ENCODE measurements around the gene KREMEN1.

Gene KREMEN1

DNA sequence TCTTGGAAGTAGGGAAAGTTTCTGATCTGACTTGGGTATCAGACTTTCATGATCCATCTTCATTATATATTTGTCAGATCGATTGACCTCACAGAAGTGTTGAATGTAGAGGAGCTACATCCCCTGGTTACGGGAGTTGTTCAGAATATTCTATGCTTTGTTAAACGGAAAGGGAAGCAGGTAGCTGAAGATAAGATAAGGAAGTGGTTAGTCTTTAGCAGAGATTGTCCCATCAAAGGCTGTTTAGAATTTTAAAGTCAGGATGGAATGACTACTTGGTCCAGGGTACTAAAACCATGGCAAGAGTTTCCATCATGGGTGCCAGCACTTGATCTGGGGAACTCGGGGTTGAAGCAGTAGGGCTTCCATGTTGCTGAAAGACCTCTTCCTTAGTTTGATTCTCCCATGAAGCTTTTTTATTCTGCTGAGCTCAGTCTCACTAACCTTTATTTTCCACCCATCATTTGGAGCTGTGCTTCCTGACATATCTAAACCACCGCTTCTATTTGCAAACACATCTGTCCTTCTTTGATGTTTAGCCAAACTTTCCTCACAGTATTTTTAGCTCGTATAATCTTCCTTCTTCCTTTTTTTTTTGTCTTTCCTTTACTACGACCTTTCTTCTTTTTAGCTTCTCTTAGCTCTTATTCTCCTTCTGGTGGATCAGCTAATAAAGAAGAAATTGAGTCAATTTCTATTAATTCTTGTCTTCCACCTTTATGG lies 7.2 kb upstream of the KREMEN1 start:
- peaks cover 0 to 3% of the 10 kb centered on the region in 2 donors for H3K27me3 ChIP-seq (ENCODE audit: control insufficient read depth in 1 of 2, insufficient read depth in 2 of 2, low read length in 2 of 2)
- H3K36me3 ChIP-seq (ENCODE audit: control insufficient read depth in 1 of 2, insufficient read depth in 2 of 2, low read length in 2 of 2): no peaks in the 10 kb centered on the region
- peaks cover 0 to 4% of the 10 kb centered on the region in 2 donors for H3K4me1 ChIP-seq (ENCODE audit: control insufficient read depth in 1 of 2, insufficient read depth in 2 of 2, low read length in 2 of 2)
- H3K4me3 ChIP-seq (ENCODE audit: low read depth in 1 of 2, low read length in 2 of 2): no peak overlapping the region
- H3K9ac ChIP-seq (ENCODE audit: low read depth in 1 of 2, low read length in 2 of 2): no peak overlapping the region
- H3K27ac ChIP-seq (ENCODE audit: low read depth, low read length): no peak overlapping the region
- H3K9me3 ChIP-seq (ENCODE audit: control insufficient read depth in 1 of 2, low read length in 2 of 2): no peaks in the 10 kb centered on the region

DNA sequence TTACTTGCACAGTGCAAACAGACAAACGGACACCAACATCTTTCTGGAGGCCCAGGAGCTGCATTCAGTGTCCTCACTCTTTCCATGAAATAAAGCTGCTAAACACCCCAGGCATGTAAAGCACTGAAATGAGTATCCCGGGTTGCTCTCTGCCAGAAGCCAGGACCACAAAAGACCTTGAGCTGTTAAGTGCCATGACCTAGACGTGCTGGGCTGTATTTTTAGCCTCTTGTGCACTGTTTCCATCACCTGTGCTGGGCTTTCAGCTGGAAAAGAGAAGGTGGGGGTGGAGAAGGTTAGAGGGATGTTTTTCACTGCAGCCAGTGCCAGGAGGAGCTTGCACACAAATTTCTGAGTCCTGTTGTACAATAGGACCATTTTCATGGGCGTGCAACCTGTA lies 3.4 kb upstream of the KREMEN1 start:
- Histone ChIP-seq H3K9me3 (ENCODE audit: control insufficient read depth in 1 of 2, low read length in 2 of 2) (no peaks in the 10 kb centered on the region), H3K4me1 (ENCODE audit: control insufficient read depth in 1 of 2, insufficient read depth in 2 of 2, low read length in 2 of 2) (peaks cover 15 to 29% of the 10 kb centered on the region in 2 donors), H3K36me3 (ENCODE audit: control insufficient read depth in 1 of 2, insufficient read depth in 2 of 2, low read length in 2 of 2) (no peaks in the 10 kb centered on the region), H3K9ac (ENCODE audit: low read depth in 1 of 2, low read length in 2 of 2) (no peak overlapping the region), H3K4me3 (ENCODE audit: low read depth in 1 of 2, low read length in 2 of 2) (no peak overlapping the region), H3K27ac (ENCODE audit: low read depth, low read length) (no peak overlapping the region), H3K27me3 (ENCODE audit: control insufficient read depth in 1 of 2, insufficient read depth in 2 of 2, low read length in 2 of 2) (no peaks in the 10 kb centered on the region)

DNA sequence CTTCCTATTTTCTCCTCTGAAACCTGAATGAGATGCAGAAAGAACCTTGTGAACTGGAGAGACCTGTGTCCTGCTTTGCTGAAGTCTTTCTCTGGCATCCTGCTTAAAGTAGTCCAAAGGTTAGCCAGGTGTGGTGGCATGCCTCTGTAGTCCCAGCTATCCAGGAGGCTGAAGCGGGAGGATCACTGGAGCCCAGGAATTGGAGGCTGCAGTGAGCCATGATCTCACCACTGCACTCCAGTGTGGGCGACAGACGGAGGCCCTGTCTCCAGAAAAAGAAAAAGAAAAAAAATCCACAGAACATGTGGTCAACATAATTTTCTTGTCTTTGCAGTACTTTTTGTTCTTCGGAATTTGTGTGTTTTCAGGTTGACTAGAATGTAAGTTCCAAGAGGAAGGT lies 2.3 kb upstream of the KREMEN1 start:
- Histone ChIP-seq H3K36me3 (ENCODE audit: control insufficient read depth in 1 of 2, insufficient read depth in 2 of 2, low read length in 2 of 2) (no peaks in the 10 kb centered on the region), H3K4me3 (ENCODE audit: low read depth in 1 of 2, low read length in 2 of 2) (no peak overlapping the region), H3K9me3 (ENCODE audit: control insufficient read depth in 1 of 2, low read length in 2 of 2) (no peaks in the 10 kb centered on the region), H3K4me1 (ENCODE audit: control insufficient read depth in 1 of 2, insufficient read depth in 2 of 2, low read length in 2 of 2) (peaks cover 15 to 35% of the 10 kb centered on the region in 2 donors), H3K27ac (ENCODE audit: low read depth, low read length) (no peak overlapping the region), H3K27me3 (ENCODE audit: control insufficient read depth in 1 of 2, insufficient read depth in 2 of 2, low read length in 2 of 2) (no peaks in the 10 kb centered on the region), H3K9ac (ENCODE audit: low read depth in 1 of 2, low read length in 2 of 2) (no peak overlapping the region)

DNA sequence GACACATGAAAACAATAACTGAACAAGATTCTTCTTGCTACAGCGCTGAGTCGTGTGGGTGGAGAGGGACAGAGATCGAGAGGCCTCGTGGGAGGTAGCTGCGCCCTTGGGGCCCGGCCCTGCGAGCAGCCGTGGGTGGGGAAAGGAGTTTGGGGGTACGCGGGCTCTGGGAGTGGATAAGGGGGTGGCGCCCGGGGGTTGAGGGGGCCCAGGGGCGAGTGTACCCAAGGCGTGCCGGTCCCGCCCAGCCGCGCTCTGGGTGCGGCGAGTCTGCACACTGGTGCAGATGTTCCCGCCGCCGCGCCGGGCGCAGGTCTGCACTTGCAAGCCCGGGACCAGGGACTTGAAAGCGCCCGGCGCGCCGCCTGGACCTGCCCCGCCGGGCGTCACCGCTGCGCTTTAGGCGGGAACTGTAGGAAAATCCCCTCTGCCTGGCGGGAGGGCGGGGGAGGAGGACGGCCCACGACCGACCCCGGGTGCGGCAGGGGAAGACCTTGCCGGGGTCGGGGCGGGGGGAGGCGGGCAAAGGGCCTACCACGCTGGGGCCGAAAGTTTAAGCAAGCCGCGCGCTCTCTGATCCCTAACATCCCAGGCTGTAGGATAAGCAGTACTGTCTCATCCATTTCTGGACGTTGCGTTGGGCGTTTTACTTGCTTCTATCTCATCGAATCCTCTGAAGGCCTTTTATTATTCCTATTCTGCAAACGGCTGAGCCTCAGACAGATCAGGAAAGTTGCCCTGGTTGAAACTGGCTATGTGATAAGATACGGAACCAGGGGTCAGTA lies 1.4 kb upstream of the KREMEN1 start:
- Histone ChIP-seq H3K9ac (ENCODE audit: low read depth in 1 of 2, low read length in 2 of 2) (peak overlapping the region in 1 of 2 donors; percentile 39), H3K27me3 (ENCODE audit: control insufficient read depth in 1 of 2, insufficient read depth in 2 of 2, low read length in 2 of 2) (no peaks in the 10 kb centered on the region), H3K27ac (ENCODE audit: low read depth, low read length) (no peak overlapping the region), H3K4me1 (ENCODE audit: control insufficient read depth in 1 of 2, insufficient read depth in 2 of 2, low read length in 2 of 2) (peaks cover 15 to 35% of the 10 kb centered on the region in 2 donors), H3K4me3 (ENCODE audit: low read depth in 1 of 2, low read length in 2 of 2) (peak overlapping the region; percentile 68 to 80), H3K9me3 (ENCODE audit: control insufficient read depth in 1 of 2, low read length in 2 of 2) (no peaks in the 10 kb centered on the region), H3K36me3 (ENCODE audit: control insufficient read depth in 1 of 2, insufficient read depth in 2 of 2, low read length in 2 of 2) (no peaks in the 10 kb centered on the region)

DNA sequence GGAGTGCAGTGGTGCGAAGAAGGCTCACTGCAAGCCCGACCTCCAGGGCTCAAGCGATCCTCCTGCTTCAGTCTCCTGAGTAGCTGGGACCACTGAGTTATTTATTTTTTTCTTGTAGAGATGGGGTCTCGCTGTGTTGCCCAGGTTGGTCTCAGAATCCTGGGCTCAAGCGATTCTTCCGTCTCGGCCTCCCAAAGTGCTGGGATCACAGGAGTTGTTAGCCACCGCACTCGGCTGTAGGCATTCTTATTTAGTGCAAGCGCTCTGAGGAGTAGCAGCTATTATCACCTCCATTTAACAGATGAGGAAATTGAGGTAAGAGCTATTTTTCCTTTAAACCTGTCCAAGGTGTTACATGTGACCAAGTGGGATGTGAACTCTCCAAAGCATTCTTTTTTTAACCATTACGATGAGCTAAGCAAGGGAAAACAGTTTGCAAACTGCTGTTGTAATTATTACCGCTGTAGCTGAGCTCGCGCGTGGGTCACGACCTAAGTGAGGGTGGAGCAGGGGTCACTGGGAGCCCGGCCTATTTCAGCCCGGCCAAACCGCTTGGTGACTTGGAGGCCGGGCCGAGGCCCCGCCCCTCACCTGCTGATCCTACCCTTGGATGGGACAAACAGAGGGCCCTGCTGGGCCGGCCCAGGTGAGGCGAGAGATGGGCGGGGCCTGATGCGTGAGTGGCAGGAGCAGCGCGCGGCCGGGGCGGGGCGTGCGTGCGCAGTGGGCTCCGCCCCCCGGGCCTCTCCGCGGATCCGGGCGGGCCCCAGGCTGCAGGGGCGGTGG lies 449 bp upstream of the KREMEN1 start:
- no peak overlapping the region for H3K27ac ChIP-seq (ENCODE audit: low read depth, low read length)
- H3K4me1 ChIP-seq (ENCODE audit: control insufficient read depth in 1 of 2, insufficient read depth in 2 of 2, low read length in 2 of 2): peaks cover 15 to 39% of the 10 kb centered on the region in 2 donors
- H3K9ac ChIP-seq (ENCODE audit: low read depth in 1 of 2, low read length in 2 of 2): no peak overlapping the region
- no peaks in the 10 kb centered on the region for H3K27me3 ChIP-seq (ENCODE audit: control insufficient read depth in 1 of 2, insufficient read depth in 2 of 2, low read length in 2 of 2)
- peak overlapping the region; percentile 68 to 80 for H3K4me3 ChIP-seq (ENCODE audit: low read depth in 1 of 2, low read length in 2 of 2)
- H3K36me3 ChIP-seq (ENCODE audit: control insufficient read depth in 1 of 2, insufficient read depth in 2 of 2, low read length in 2 of 2): no peaks in the 10 kb centered on the region
- H3K9me3 ChIP-seq (ENCODE audit: control insufficient read depth in 1 of 2, low read length in 2 of 2): no peaks in the 10 kb centered on the region

DNA sequence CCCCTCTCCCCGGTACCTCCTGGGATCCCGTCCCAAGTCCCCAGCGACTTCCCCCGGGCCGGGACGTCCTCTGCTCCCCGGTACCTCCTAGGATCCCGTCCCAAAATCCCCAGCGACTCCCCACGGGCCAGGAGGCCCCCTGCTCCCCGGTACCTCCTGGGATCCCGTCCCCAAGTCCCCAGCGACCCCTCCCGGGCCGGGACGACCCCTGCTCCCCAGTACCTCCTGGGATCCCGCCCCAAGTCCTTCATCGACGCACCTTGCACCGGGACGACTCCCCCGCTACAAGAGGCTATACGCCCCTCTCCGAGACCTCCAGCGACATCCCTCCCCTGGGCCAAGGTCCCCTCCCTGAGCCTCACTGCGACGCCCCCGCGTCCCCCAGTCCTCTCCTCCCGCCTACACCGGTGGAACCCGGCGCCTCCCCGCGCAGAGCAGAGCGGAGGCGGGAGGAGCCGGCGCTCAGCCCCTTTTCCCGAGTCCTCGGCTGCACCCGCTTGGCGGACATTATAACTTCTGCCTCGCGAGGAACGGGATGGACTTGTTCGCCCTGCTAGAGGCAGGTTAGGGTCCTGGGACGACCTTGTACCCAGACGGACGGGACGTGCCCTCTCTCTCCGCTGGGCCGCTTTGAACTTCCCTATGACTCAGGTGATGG lies 912 bp downstream of the KREMEN1 start:
- Histone ChIP-seq H3K36me3 (ENCODE audit: control insufficient read depth in 1 of 2, insufficient read depth in 2 of 2, low read length in 2 of 2) (no peaks in the 10 kb centered on the region), H3K9me3 (ENCODE audit: control insufficient read depth in 1 of 2, low read length in 2 of 2) (no peaks in the 10 kb centered on the region), H3K27ac (ENCODE audit: low read depth, low read length) (peak overlapping the region; percentile 50), H3K9ac (ENCODE audit: low read depth in 1 of 2, low read length in 2 of 2) (peak overlapping the region; percentile 61 to 70), H3K27me3 (ENCODE audit: control insufficient read depth in 1 of 2, insufficient read depth in 2 of 2, low read length in 2 of 2) (no peaks in the 10 kb centered on the region), H3K4me3 (ENCODE audit: low read depth in 1 of 2, low read length in 2 of 2) (peak overlapping the region; percentile 79 to 80), H3K4me1 (ENCODE audit: control insufficient read depth in 1 of 2, insufficient read depth in 2 of 2, low read length in 2 of 2) (peaks cover 19 to 52% of the 10 kb centered on the region in 2 donors)

DNA sequence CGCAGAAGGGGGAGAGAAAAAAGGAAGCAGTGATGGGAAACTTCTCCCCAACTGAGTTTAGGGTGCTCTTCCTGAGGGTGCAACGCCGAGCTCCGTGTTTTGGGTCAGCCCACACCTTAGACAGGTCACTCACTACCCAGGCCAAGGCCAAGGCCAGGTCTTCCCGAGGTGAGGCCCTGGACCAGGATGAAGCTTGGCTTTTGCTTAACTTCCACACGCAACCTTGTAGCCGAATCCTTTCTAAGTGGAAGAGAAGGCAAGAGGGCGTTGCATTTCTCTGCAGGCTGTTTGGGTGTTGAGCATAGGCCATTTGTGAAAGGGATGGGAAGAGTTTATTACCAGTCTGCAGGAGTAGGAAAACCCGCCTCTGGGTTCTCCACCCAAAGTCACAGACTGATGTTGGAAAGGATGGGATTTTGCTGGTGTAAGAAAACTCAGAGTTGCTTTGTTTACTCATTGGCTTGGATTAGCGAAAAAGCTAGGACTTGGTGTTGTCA lies 1.5 kb downstream of the KREMEN1 start:
- Histone ChIP-seq H3K36me3 (ENCODE audit: control insufficient read depth in 1 of 2, insufficient read depth in 2 of 2, low read length in 2 of 2) (no peaks in the 10 kb centered on the region), H3K27me3 (ENCODE audit: control insufficient read depth in 1 of 2, insufficient read depth in 2 of 2, low read length in 2 of 2) (no peaks in the 10 kb centered on the region), H3K9me3 (ENCODE audit: control insufficient read depth in 1 of 2, low read length in 2 of 2) (no peaks in the 10 kb centered on the region), H3K9ac (ENCODE audit: low read depth in 1 of 2, low read length in 2 of 2) (peak overlapping the region; percentile 6 to 70), H3K4me3 (ENCODE audit: low read depth in 1 of 2, low read length in 2 of 2) (peak overlapping the region; percentile 79 to 80), H3K4me1 (ENCODE audit: control insufficient read depth in 1 of 2, insufficient read depth in 2 of 2, low read length in 2 of 2) (peaks cover 25 to 56% of the 10 kb centered on the region in 2 donors), H3K27ac (ENCODE audit: low read depth, low read length) (no peak overlapping the region)

DNA sequence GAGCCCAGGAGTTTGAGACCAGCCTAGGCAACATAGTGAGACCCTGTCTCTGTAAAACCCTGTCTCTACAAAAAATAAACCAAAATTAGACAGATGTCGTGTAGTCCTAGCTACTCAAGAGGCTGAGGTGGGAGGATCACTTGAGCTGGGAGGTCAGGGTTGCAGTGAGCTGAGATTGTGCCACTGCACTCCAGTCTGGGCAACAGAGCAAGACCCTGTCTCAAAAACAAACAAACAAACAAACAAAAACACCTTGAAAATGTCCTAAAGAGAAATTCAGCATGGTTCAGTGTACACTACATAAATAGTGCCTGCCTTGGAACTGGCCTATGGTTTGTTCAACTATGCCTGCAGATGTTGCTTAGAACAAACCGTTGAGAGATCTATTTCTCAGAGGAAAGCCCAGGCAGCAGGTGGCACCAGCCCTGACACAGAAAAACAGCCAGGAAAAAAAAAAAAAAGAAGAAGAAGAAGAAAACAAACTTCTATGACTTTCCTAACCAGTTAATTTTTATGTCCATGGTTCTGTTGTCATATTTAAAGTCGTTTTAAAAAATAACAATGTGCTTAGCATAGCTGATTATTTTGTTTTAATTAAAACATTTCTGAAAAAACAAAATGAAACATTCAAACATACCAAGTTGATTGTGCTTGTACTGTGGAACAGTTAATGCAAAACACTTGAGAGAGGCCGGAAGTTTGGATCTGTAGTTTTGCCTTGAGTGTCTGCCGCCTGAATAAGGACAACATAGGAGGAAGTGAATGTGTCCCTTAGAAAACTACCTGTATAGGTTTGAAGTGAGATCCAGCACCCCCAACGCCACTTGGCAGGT lies 5.4 kb downstream of the KREMEN1 start:
- Histone ChIP-seq H3K27me3 (ENCODE audit: control insufficient read depth in 1 of 2, insufficient read depth in 2 of 2, low read length in 2 of 2) (no peaks in the 10 kb centered on the region), H3K36me3 (ENCODE audit: control insufficient read depth in 1 of 2, insufficient read depth in 2 of 2, low read length in 2 of 2) (no peaks in the 10 kb centered on the region), H3K4me3 (ENCODE audit: low read depth in 1 of 2, low read length in 2 of 2) (no peak overlapping the region), H3K4me1 (ENCODE audit: control insufficient read depth in 1 of 2, insufficient read depth in 2 of 2, low read length in 2 of 2) (peaks cover 40 to 53% of the 10 kb centered on the region in 2 donors), H3K9ac (ENCODE audit: low read depth in 1 of 2, low read length in 2 of 2) (no peak overlapping the region), H3K27ac (ENCODE audit: low read depth, low read length) (peak overlapping the region; percentile 2), H3K9me3 (ENCODE audit: control insufficient read depth in 1 of 2, low read length in 2 of 2) (no peaks in the 10 kb centered on the region)

DNA sequence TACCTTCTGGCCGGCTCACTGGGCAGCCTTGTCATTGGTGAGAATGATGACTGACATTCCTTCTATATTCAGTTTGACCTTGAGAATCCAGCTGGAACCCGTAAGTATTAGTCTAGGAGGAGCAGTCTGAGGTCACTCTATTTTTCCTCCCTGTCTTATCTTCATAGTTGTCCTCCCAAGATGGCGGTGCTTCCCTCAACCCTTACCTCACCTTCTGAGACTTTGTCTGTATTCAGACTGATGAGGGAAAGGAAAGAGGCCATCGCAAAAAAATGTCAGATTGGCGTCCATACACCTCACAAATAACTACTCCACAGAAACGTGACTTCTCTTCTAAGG lies 6.0 kb downstream of the KREMEN1 start:
- Histone ChIP-seq H3K27ac (ENCODE audit: low read depth, low read length) (peak overlapping the region; percentile 2), H3K9ac (ENCODE audit: low read depth in 1 of 2, low read length in 2 of 2) (peak overlapping the region in 1 of 2 donors; percentile 21)

More for the DNA sequence above, 6.0 kb downstream of the KREMEN1 start:
- no peaks in the 10 kb centered on the region for H3K9me3 ChIP-seq (ENCODE audit: control insufficient read depth in 1 of 2, low read length in 2 of 2)
- no peaks in the 10 kb centered on the region for H3K27me3 ChIP-seq (ENCODE audit: control insufficient read depth in 1 of 2, insufficient read depth in 2 of 2, low read length in 2 of 2)
- no peak overlapping the region for H3K4me3 ChIP-seq (ENCODE audit: low read depth in 1 of 2, low read length in 2 of 2)
- H3K4me1 ChIP-seq (ENCODE audit: control insufficient read depth in 1 of 2, insufficient read depth in 2 of 2, low read length in 2 of 2): peaks cover 36 to 48% of the 10 kb centered on the region in 2 donors
- no peaks in the 10 kb centered on the region for H3K36me3 ChIP-seq (ENCODE audit: control insufficient read depth in 1 of 2, insufficient read depth in 2 of 2, low read length in 2 of 2)

Measured in duodenal mucosa (tissue), 2 donors.